ENCODE measurements around the gene PPP6R2.

Gene PPP6R2

DNA sequence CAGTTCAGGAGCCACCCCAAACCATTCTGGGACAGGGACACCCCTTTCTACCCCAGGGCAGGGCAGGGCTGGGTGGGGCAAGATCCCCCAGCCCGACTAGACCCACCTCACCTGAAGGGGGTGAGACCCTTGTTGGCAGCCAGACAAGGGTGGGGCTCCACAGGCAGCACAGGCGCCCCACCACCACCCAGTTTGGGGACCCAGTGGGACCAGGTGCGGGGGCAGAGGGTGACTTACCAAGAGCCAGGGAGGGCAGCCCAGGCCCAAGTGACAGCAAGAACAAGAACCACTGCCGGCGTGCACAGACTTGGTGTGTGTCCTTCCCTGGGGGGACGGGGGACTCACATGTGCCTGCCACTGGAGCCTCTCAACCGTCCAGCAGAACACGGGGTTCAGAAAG, 140.4 kb downstream of the PPP6R2 start:
- Mint-ChIP-seq H3K27me3 (peaks cover 9% of the 10 kb centered on the region), H3K4me1 (peaks cover 5% of the 10 kb centered on the region), H3K9me3 (no peaks in the 10 kb centered on the region), H3K4me3 (no peak overlapping the region), H3K36me3 (ENCODE audit: low read depth) (no peaks in the 10 kb centered on the region), H3K27ac (no peak overlapping the region)
- no peak for ATAC-seq
- DNase-seq = no peak

DNA sequence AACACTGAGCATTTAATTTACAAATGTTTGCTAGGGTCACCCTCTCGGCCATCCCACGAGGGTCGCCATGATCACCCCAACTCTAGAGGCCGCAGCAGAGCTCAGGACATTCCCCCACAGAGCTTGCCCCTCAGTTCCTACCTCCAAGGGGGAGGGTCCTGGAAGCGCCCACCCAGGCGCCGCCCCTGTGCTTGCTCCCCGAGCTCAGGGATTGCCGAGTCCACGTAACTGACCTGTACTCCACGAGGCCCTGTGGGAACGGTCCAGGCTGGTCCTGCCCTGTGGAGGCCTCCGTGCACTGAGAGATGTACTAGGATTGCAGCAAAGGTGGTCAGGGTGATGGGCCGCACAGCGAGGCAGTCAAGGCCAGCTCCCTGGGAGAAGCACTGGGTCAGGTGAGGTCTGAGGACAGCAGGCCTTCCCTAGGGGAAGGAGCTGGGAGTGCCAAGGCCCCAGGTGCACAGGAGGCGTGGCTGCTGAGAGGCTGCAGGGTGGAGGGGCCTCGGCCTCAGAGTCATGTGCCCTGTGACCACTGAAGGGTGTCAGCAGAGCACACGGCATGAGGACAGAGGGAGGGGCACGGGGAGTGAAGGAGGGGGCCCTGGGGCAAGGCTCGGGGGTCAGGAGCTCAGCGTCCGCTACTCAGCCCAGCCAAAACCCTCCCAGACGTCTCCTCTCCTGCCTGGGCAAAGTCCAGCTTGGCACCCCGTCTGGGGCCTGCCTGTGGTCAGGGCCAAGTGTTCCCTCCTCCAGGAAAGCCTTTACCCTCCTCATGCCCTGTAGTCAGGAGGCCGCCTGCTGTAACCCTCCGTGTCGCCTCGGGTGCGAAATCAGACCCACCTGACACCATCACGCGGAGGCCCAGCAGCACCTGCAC, 141.1 kb downstream of the PPP6R2 start:
- Mint-ChIP-seq H3K4me1 (peaks cover 5% of the 10 kb centered on the region), H3K9me3 (no peaks in the 10 kb centered on the region), H3K27me3 (peaks cover 9% of the 10 kb centered on the region), H3K36me3 (ENCODE audit: low read depth) (no peaks in the 10 kb centered on the region), H3K4me3 (no peak overlapping the region), H3K27ac (no peak overlapping the region)
- no peak for ATAC-seq
- no peak for DNase-seq

- no peak overlapping the region for H3K4me3 Mint-ChIP-seq
- H3K4me1 Mint-ChIP-seq = peaks cover 2% of the 10 kb centered on the region
- no peak overlapping the region for H3K27ac Mint-ChIP-seq
- ATAC-seq (no peak), DNase-seq (no peak)
- no peaks in the 10 kb centered on the region for H3K9me3 Mint-ChIP-seq
- H3K36me3 Mint-ChIP-seq (ENCODE audit: low read depth) = no peaks in the 10 kb centered on the region
- peaks cover 2% of the 10 kb centered on the region for H3K27me3 Mint-ChIP-seq
Measured at GRCh38 chr22:50485221-50486131, 142.3 kb downstream of the PPP6R2 start.

GRCh38 chr22:50486561-50487289, 143.6 kb downstream of the PPP6R2 start, which contains the start of gene MIOX:
TSS of gene MIOX (plus strand) at chr22:50486859. CDS start at chr22:50486898, 39 bp downstream.
- DNase-seq = no peak
- Mint-ChIP-seq H3K27me3 (peaks cover 2% of the 10 kb centered on the region), H3K4me3 (no peak within 1 kb of the TSS), H3K27ac (no peak within 1 kb of the TSS), H3K36me3 (ENCODE audit: low read depth) (no peaks in the 10 kb centered on the region), H3K9me3 (no peaks in the 10 kb centered on the region), H3K4me1 (peaks cover 10% of the 10 kb centered on the region)
- ATAC-seq = no peak

DNA sequence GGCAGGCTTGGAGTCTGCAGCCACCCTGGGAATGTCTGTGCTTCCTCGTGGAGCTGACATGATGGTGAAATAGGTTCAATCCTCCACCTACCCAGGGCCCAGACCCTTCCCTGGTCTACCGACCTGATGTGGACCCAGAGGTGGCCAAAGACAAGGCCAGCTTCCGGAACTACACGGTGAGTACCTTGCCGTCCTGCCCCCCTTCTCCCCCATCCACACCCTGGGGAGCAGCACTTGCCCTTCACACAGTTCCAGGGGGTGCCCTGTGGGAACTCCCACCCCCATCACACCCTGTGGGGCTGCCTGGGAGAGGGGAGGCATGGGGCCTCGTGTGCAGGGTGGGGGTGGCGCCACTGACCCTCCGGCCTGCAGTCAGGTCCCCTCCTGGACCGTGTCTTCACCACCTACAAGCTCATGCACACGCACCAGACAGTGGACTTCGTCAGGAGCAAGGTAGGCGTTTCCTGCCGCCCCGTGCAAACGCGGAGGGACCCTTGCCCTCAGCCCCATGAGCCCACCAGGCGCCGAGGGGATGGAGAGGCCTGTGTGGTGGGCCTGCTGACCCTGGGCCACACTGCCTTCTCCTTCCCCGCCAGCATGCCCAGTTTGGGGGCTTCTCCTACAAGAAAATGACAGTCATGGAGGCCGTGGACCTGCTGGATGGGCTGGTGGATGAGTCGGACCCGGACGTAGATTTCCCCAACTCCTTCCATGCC, 144.3 kb downstream of the PPP6R2 start:
- Mint-ChIP-seq H3K27ac (no peak overlapping the region), H3K27me3 (peaks cover 2% of the 10 kb centered on the region), H3K36me3 (ENCODE audit: low read depth) (no peaks in the 10 kb centered on the region), H3K9me3 (no peaks in the 10 kb centered on the region), H3K4me1 (peaks cover 10% of the 10 kb centered on the region), H3K4me3 (no peak overlapping the region)
- no peak for DNase-seq
- ATAC-seq = peak; percentile 11

GRCh38 chr22:50488006-50488677, 145.0 kb downstream of the PPP6R2 start:
- no peak overlapping the region for H3K27ac Mint-ChIP-seq
- DNase-seq (no peak), ATAC-seq (no peak)
- no peak overlapping the region for H3K4me3 Mint-ChIP-seq
- peaks cover 10% of the 10 kb centered on the region for H3K4me1 Mint-ChIP-seq
- H3K36me3 Mint-ChIP-seq (ENCODE audit: low read depth) = no peaks in the 10 kb centered on the region
- H3K27me3 Mint-ChIP-seq = peaks cover 2% of the 10 kb centered on the region
- H3K9me3 Mint-ChIP-seq = no peaks in the 10 kb centered on the region

GRCh38 chr22:50488886-50489285, 145.8 kb downstream of the PPP6R2 start:
- ATAC-seq = no peak
- Mint-ChIP-seq H3K27ac (no peak overlapping the region), H3K4me1 (peaks cover 10% of the 10 kb centered on the region)

DNA sequence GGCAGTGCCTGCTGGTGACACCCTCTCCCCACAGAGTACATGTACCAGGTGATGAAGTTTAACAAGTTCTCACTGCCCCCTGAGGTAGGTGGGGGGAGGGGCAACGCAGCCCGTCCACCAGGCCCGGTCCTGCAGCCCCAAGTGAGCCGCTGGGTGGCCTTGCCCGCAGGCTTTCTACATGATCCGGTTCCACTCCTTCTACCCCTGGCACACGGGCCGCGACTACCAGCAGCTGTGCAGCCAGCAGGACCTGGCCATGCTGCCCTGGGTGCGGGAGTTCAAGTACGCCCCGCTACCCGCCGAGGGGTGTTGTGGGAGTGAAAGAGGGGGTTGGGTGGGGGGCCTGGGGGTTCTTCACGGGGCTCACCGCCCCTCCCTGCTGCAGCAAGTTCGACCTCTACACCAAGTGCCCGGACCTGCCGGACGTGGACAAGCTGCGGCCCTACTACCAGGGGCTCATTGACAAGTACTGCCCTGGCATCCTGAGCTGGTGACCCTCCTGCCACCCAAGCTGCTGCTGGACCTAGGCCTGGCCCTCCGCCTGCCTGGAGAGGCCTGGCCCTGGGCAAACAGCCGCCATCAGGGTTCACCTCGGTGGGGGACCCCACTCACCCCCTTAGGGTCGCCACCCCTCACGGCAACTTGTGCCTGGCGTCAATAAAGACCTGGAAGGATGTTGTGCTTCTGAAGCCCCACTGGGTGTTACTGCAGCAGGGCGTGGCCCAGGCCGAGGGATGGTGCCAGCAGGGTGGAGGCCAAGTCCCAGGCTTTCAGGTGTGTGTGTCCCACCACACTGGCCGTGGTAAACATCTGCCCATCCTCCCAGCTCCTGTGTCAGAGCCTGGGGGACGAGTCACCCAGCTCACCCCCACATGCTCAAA, 146.5 kb downstream of the PPP6R2 start:
- no peak overlapping the region for H3K4me3 Mint-ChIP-seq

More at GRCh38 chr22:50488886-50489285, 145.8 kb downstream of the PPP6R2 start:
- no peak for DNase-seq
- Mint-ChIP-seq H3K4me3 (no peak overlapping the region), H3K9me3 (no peaks in the 10 kb centered on the region), H3K27me3 (peaks cover 2% of the 10 kb centered on the region), H3K36me3 (ENCODE audit: low read depth) (no peaks in the 10 kb centered on the region)

DNA sequence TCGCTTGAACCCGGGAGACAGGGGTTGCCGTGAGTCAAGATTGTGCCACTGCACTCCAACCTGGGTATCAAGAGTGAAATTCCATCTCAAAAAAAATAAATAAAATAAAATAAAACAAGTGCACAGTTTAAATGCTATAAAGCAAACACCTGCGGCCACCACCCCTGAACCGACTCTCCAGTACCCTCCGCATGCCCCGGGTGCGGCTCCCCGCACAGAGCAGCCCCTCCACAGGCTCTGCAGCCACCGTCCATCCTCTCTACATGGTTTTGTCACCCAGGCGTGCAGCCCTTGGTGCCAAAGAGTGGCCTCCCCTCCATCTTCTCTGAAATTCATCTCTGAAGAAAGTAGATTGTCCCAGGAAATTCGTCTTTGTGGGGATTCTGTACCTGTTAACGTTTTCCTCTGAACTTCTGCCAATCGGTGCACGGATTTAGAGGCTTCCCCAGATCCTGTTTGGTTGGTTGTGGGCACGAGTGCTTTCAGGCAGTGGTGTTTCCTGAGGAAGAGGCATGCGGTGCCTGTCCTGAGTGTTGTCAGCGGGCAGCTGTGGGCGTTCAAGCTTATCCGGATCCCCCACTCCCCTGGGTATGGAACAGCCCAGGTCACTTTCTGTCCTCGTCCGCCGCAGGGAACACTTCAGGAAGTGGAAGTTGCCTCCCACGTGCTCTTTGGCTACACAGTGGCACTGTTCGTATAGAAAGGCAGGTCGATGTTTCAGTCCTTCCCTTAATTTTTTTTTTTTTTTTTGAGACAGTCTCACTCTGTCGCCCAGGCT, 147.6 kb downstream of the PPP6R2 start:
- Mint-ChIP-seq H3K27ac (no peak overlapping the region), H3K4me3 (peak overlapping the region; percentile 43)

More for the DNA sequence above, 146.5 kb downstream of the PPP6R2 start:
- ATAC-seq = no peak
- no peaks in the 10 kb centered on the region for H3K36me3 Mint-ChIP-seq (ENCODE audit: low read depth)
- DNase-seq = no peak
- H3K27ac Mint-ChIP-seq = no peak overlapping the region
- peaks cover 10% of the 10 kb centered on the region for H3K4me1 Mint-ChIP-seq
- no peaks in the 10 kb centered on the region for H3K9me3 Mint-ChIP-seq
- peaks cover 2% of the 10 kb centered on the region for H3K27me3 Mint-ChIP-seq

More for the DNA sequence above, 147.6 kb downstream of the PPP6R2 start:
- Mint-ChIP-seq H3K36me3 (ENCODE audit: low read depth) (no peaks in the 10 kb centered on the region), H3K27me3 (peaks cover 2% of the 10 kb centered on the region), H3K4me1 (peaks cover 8% of the 10 kb centered on the region), H3K9me3 (no peaks in the 10 kb centered on the region)
- ATAC-seq = no peak
- no peak for DNase-seq
